IMR-90 (cell line): ENCODE data around the gene MAPK11. TPM values are rescaled to one million over a fixed set of nuclear protein-coding genes. Genes with fewer than 3 reads are reported as not detected.
A peak's percentile ranks its signal among the peaks of the same experiment; 100 is the strongest.

ENCODE experiments used
- ATAC-seq: fragments of 200-7000 bp; cut with Tn5 transposase; 2 replicates; pipeline ENCODE4 v1.9.1; 2020; ENCODE audit warnings: low read depth, mild to moderate bottlenecking, moderate library complexity
- BruUV-seq: library from RNA; stranded (reverse); fragments of 400-500 nt; replicated peaks from 2 replicates; lab custom pipeline; 2021; lab: Mats Ljungman, UMichigan
- CTCF ChIA-PET: fragments of 300-600 bp; formaldehyde crosslinking; extraction: SDS; loops from one replicate; lab custom pipeline; 2021; ENCODE audit warnings: antibody characterized with exemption; lab: Yijun Ruan, JAX
- POLR2A ChIA-PET: fragments of 300-600 bp; sonication (Branson Sonifier 250); formaldehyde crosslinking; loops from one replicate; lab custom pipeline; 2022; ENCODE audit warnings: antibody characterized with exemption; ENCODE audit not compliant: unreplicated experiment; lab: Charles Lee
- DNase-seq: peaks from one replicate; pipeline ENCODE4 v3.0.0; 2013
- H2AFZ ChIP-seq: replicated peaks from 2 replicates; pipeline ENCODE3; 2013; ENCODE audit warnings: low read length, mild to moderate bottlenecking; ENCODE audit not compliant: poor library complexity
- H2AK5ac ChIP-seq: 2 replicates; pipeline ENCODE4 v1.6.1; 2013; ENCODE audit warnings: low read depth, low read length, inconsistent platforms
- H2AK9ac ChIP-seq: replicated peaks from 2 replicates; pipeline ENCODE3; 2013; ENCODE audit warnings: mild to moderate bottlenecking, low read depth, low read length, moderate library complexity; ENCODE audit not compliant: poor library complexity
- H2BK120ac ChIP-seq: 2 replicates; pipeline ENCODE4 v1.6.1; 2013; ENCODE audit warnings: low read depth, low read length, inconsistent platforms
- H2BK15ac ChIP-seq: 3 replicates; pipeline ENCODE4 v1.6.1; 2013; ENCODE audit warnings: low read depth, low read length, inconsistent platforms
- H2BK20ac ChIP-seq: 2 replicates; pipeline ENCODE4 v1.6.1; 2013; ENCODE audit warnings: low read depth, mild to moderate bottlenecking, inconsistent platforms, low read length, moderate library complexity
- H2BK5ac ChIP-seq: 2 replicates; pipeline ENCODE4 v1.6.1; 2013; ENCODE audit warnings: mild to moderate bottlenecking, low read depth, low read length, inconsistent platforms; ENCODE audit not compliant: poor library complexity, severe bottlenecking
- H3K14ac ChIP-seq: replicated peaks from 2 replicates; pipeline ENCODE4 v1.6.1; 2013; ENCODE audit warnings: low read depth, low read length, inconsistent platforms
- H3K18ac ChIP-seq: 2 replicates; pipeline ENCODE4 v1.6.1; 2013; ENCODE audit warnings: low read depth, low read length, control low read depth
- H3K23ac ChIP-seq: 2 replicates; pipeline ENCODE4 v1.6.1; 2013; ENCODE audit warnings: low read depth, low read length, inconsistent platforms
- H3K27ac ChIP-seq: 2 replicates; pipeline ENCODE4 v1.5.1; 2013; ENCODE audit warnings: mild to moderate bottlenecking, control low read depth, low read length; ENCODE audit not compliant: insufficient read depth
- H3K27me3 ChIP-seq: 2 replicates; pipeline ENCODE4 v1.6.1; 2013; ENCODE audit warnings: low read length; ENCODE audit not compliant: control insufficient read depth, insufficient read depth
- H3K36me3 ChIP-seq: 2 replicates; pipeline ENCODE4 v1.6.1; 2013; ENCODE audit warnings: low read length, mixed read lengths; ENCODE audit not compliant: control insufficient read depth, insufficient read depth
- H3K4ac ChIP-seq: 2 replicates; pipeline ENCODE4 v1.6.1; 2013; ENCODE audit warnings: low read depth, low read length, inconsistent platforms
- H3K4me1 ChIP-seq: 2 replicates; pipeline ENCODE4 v1.6.1; 2013; ENCODE audit warnings: low read length, mixed read lengths; ENCODE audit not compliant: control insufficient read depth, insufficient read depth
- H3K4me2 ChIP-seq: 2 replicates; pipeline ENCODE4 v1.6.1; 2013; ENCODE audit warnings: low read depth, mild to moderate bottlenecking, control low read depth, low read length, moderate library complexity
- H3K4me3 ChIP-seq: 2 replicates; pipeline ENCODE4 v1.5.1; 2013; ENCODE audit warnings: low read depth, mild to moderate bottlenecking, control low read depth, low read length, moderate library complexity; ENCODE audit not compliant: insufficient read depth
- H3K56ac ChIP-seq: 2 replicates; pipeline ENCODE4 v1.6.1; 2013; ENCODE audit warnings: low read length, inconsistent platforms; ENCODE audit not compliant: insufficient read depth; ENCODE audit errors: extremely low read depth
- H3K79me1 ChIP-seq, 2 experiments: 2 replicates each; pipeline ENCODE4 v1.6.1; 2013; ENCODE audit warnings: low read length in 2 of 2, inconsistent platforms in 1 of 2, low read depth in 1 of 2
- H3K9ac ChIP-seq: 2 replicates; pipeline ENCODE4 v1.6.1; 2013; ENCODE audit warnings: low read depth, low read length, control low read depth
- H3K9me1 ChIP-seq: 2 replicates; pipeline ENCODE4 v1.6.1; 2013; ENCODE audit warnings: low read length, inconsistent platforms; ENCODE audit not compliant: insufficient read depth
- H3K9me3 ChIP-seq: 2 replicates; pipeline ENCODE4 v1.6.1; 2013; ENCODE audit warnings: low read length; ENCODE audit not compliant: control insufficient read depth, insufficient read depth
- H4K20me1 ChIP-seq: 2 replicates; pipeline ENCODE4 v1.6.1; 2013; ENCODE audit warnings: low read length, inconsistent platforms; ENCODE audit not compliant: insufficient read depth
- H4K5ac ChIP-seq: 2 replicates; pipeline ENCODE4 v1.6.1; 2013; ENCODE audit warnings: mild to moderate bottlenecking, low read depth, low read length, control low read depth
- H4K8ac ChIP-seq, 2 experiments: 2 replicates each; pipeline ENCODE4 v1.6.1; 2013; ENCODE audit warnings: low read depth in 2 of 2, low read length in 2 of 2, control low read depth in 1 of 2, inconsistent platforms in 1 of 2
- H4K91ac ChIP-seq: 2 replicates; pipeline ENCODE4 v1.6.1; 2013; ENCODE audit warnings: low read depth, low read length, inconsistent platforms; ENCODE audit not compliant: insufficient read depth
- MAZ ChIP-seq: IDR thresholded peaks from 2 replicates; pipeline ENCODE4 v1.6.1; 2012; ENCODE audit warnings: low read depth, mild to moderate bottlenecking, low read length, improper control_type of control experiment, moderate library complexity, borderline replicate concordance
- RFX5 ChIP-seq: IDR thresholded peaks from 2 replicates; pipeline ENCODE4 v1.8.0; 2012; ENCODE audit warnings: low read depth, mild to moderate bottlenecking, low read length, moderate library complexity
- WGBS, 2 experiments: methylation state at CpG; one replicate each; pipeline versions ENCODE4 v1.1.5 to v1.1.7; 2013; ENCODE audit warnings: missing lambda C conversion rate in 2 of 2; ENCODE audit not compliant: insufficient read length in 1 of 2; ENCODE audit errors: extremely low coverage in 2 of 2; 5-methylcytosine and 5-hydroxymethylcytosine counted together
- dilution Hi-C: fragments of 300-500 bp; cut with HindIII; formaldehyde crosslinking; loops from one replicate; pipeline ENCODE4 v1.14.3; 2018; ENCODE audit warnings: low sequenced_read_pairs; ENCODE audit not compliant: unreplicated experiment
- in situ Hi-C: fragments of 300-500 bp; cut with MboI; formaldehyde crosslinking; loops from 3 replicates; pipeline ENCODE4 v1.14.3; 2019; ENCODE audit warnings: low sequenced_read_pairs, inconsistent platforms, mixed read lengths
- intact Hi-C: fragments of 100-400 bp; cut with micrococcal nuclease; formaldehyde crosslinking; loops from 2 replicates; pipeline ENCODE4 v1.10.0; 2022
- polyA plus RNA-seq, 3 experiments: library from polyadenylated mRNA; depleted of rRNA; stranded (reverse); fragments of >200 nt; gene quantifications; 2 replicates each; pipeline ENCODE4 v1.2.3, GENCODE V29; 2012; ENCODE audit warnings: low replicate concordance in 1 of 3
- total RNA-seq: library from RNA; depleted of rRNA; stranded (reverse); fragments of >200 nt; gene quantifications from 2 replicates; pipeline ENCODE4 v1.2.3, GENCODE V29; 2012

Gene MAPK11
- total and polyA plus RNA-seq, 2 of the 4 experiments (the other 2 are of a cell fraction): 8.1 to 14.4 TPM

DNA sequence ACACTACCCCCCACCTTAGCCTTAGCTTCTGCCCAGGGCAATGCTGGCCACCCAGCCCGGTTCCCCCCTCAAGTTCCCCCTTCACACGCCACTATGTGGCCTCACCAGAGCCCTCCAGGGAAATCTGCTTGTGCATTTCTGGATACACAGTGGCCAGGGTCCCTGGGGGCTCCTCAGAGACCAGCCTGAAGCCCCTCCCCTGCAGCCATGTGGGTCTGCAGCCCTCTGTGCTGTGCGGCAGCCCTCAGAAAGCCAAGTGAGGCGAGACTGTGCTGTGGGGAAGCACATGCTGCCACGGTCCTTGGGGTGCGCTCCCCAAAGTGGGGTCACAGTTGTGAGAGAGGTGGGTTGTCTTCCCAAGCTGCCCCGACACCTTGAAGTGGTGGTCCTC is 39.4 kb upstream of the MAPK11 start:
- TF ChIP-seq RFX5 (no peak), MAZ (no peak)
- ChIA-PET CTCF (no interaction called here), POLR2A (interaction anchor here (1.4 kb wide), 1 partner anchor 14 kb away, joined by 4 read pairs; no protein-coding TSS in a partner anchor)

More for the DNA sequence above, 39.4 kb upstream of the MAPK11 start:
- Histone ChIP-seq H2BK15ac (no peak overlapping the region), H3K4me1 (peaks cover 23% of the 10 kb centered on the region), H3K79me1 (peaks cover 0 to 27% of the 10 kb centered on the region in 2 experiments; a peak in 1 of 4 replicates), H4K20me1 (peaks cover 17% of the 10 kb centered on the region), H2AK5ac (peak overlapping the region; percentile 95), H2BK120ac (no peak overlapping the region), H3K9me3 (no peaks in the 10 kb centered on the region), H2BK5ac (no peak overlapping the region), H3K36me3 (peaks cover 7% of the 10 kb centered on the region; the same call in 1 of the 2 replicates), H3K56ac (no peak overlapping the region), H3K14ac (no peak overlapping the region), H3K4me2 (no peak overlapping the region), H3K23ac (no peak overlapping the region), H3K27me3 (no peaks in the 10 kb centered on the region), H2BK20ac (no peak overlapping the region), H3K9me1 (peaks cover 14% of the 10 kb centered on the region; the same call in 1 of the 2 replicates), H2AK9ac (peak overlapping the region; percentile 65), H4K91ac (no peak overlapping the region; the same call in 1 of the 2 replicates), H3K4ac (peak overlapping the region; percentile 96; the same call in 1 of the 2 replicates), H3K18ac (no peak overlapping the region), H3K4me3 (no peak overlapping the region), H4K5ac (no peak overlapping the region), H2AFZ (peak overlapping the region; percentile 81), H3K27ac (no peak overlapping the region), H3K9ac (no peak overlapping the region), H4K8ac (no peak overlapping the region; a peak in 1 of 4 replicates)
- in situ Hi-C loops: no loop called here
- WGBS, 2 experiments: no CpG with 5 or more reads among the region's 7 CpGs
- DNase-seq (no peak), ATAC-seq (no peak)
- dilution Hi-C loops: no loop called here
- intact Hi-C loops: loop anchor here (5.0 kb wide), 1 partner anchor 37 kb away; the partner anchor contains the start of gene MAPK11
- BruUV-seq: no TSS peak
